DMS53 (cell line): ENCODE data around the gene DCANP1.

ENCODE experiments used
- DNase-seq: peaks from one replicate; lab custom pipeline; 2025; lab: John Stamatoyannopoulos, UW

The DCANP1 gene

DNA sequence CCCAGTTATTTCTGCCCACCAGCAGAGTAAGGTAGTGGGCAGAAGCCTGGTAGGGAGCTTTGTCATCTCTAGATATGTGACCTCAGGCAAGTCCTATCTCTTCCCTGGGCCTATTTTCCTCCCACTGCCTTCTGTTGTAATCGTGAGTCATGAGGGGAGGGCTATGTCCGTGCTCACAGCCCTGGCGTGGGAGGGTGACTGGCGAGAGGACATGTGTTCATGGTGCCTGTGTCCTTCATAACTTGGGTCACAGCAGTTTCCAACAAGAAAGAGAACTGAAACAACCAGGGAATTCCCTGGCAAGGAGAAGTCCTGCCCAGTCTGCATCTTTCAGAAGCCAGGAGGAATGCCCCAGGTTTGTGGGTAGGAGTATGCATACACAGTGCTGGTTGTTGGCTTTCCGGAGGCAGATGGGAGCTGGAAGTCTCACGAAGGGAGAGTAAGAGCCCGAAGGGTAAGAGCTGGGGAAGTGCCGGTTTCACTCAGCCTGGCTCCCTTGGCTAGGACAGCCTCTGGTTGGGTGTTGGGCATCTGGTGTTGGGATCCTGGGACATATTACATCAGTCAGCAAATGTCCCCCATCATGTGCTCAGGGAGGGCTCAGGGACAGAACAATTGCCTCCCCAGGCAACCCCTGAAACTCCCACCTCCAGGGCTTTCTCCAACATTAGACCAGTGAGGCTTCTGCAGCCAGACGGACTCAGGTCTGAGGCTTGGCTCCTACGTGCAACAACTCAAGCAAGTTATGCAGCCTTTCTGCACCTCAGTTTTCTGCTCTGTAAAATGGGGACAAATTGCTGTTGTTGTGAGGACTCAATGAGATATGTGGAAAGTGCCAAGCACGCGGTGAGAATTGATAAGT, 9.3 kb upstream of the DCANP1 start:
- DNase-seq = peak; percentile 9

DNA sequence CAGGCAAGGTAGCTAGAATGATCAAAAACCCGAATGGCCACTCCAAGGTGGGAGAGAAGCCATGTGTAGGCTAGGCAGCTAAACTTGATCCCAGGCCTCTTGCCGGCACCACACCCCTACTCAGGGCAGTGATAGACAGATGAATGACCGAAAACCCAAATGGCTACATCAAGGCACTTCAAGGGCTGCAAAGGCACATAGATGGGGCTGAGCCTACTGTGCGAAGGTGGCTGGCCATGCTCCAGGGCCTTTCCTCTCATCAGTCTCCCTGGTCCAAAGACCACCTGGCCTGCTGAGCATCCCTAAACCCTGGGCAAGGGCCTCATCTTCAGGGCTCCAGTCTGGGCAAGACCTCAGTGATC, 8.7 kb upstream of the DCANP1 start:
- DNase-seq = no peak

DNA sequence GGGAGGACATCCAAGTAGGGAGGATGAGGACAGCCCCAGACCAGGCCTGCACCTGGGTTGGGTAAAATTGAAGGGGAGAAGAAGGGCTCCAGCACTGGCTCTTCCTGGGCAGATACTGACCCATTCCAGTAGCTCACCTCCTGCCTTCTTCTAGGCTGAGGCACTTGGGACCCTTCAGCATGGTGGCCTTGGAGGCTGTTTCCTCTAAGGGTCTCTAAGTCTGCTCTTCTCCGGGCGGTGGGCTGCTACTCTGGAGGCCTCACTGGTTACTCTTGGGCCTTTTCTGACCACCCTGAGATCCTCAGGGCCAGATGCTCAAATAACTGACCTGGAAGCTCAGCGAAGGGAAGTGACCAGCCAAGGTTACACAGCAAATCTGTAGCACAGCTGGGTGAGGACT, 7.8 kb upstream of the DCANP1 start:
- DNase-seq = no peak

DNA sequence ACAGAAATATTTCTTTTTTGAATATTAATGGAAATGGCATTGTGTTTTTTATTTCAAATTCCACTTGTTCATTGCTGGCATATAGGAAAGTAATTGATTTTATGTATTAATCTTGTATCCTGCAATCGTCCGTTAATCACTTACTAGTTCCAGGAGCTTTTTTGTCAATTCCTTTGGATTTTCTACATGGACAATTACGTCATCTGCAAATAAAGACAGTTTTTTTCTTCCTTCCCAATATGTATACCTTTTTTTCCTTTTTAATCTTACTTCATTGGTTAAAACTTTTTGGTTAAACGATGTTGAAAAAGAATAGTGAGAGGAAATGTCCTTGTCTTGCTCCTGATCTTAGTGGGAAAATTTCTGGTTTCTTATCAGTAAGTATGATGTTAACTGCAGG, 6.5 kb upstream of the DCANP1 start:
- no peak for DNase-seq

DNA sequence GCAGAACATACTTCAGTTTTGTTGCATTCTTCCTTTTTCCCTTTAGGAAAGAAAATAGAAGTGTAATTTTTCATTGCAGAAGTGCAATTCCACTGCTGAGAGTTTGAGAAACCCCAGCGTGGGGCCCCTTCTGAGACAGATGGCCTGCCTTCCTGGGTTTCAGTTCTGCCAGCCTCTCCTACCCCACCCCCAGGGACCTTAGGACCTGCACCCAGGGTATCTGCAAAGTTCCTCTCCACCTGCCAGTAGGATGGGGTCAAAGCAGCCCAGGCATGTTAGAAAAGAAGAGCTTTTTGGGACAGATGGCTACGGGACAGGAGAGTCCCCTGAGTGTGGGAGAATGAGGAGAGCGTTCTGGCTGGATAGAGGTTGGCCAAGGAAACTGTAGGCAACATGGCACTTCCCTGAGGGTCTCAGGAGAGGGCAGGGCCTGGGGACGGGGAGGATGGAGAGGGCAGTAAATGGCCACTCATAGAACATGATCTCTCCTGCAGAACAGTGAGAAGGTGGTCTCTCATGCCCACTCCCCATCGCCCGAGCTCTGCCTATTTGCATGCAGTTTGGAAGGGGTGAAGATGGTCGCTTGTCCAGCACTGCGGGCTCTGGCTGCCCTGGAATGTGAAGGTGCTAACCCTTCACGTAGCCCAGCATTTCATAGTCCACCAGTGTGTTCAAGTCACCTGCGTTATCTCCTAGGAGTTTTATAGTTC, 5.3 kb upstream of the DCANP1 start, which contains the start of gene TIFAB:
Gene TIFAB (minus strand): TSS at position 31 of the 710 bp plus-strand sequence. CDS start 2,412 bp downstream, outside the sequence.
- DNase-seq = no peak

DNA sequence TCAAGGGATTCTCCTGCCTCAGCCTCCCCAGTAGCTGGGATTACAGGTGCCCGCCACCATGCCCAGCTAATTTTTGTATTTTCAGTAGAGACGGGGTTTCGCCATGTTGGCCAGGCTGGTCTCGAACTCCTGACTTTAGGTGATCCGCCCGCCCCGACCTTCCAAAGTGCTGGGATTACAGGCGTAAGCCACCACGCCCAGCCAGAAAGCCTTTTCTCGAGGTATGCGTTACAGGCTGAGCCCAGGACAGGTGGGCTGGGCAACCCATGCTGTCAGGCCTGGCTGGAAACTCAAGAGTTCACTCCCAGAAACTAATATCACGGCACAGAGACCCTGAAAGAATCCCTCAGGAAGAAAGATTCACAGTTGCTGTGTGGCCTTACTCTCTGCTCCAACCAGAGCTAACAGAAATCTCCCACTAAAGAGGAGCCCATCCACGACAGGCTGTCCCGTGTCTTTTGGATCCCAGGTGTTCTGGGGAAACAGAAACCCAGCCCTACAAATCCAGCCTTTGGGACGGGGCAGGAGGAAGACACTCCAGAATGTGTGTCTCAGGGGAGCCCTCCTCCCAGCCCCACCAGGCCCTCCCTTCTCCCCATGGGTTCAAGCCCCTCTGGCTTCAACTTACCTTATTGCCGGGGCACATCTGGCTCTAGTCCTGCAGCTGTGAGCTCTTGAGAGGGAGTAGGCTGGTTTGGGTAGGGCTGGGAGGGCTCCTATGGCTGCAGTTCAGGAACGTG, 4.6 kb upstream of the DCANP1 start:
- DNase-seq = no peak

DNA sequence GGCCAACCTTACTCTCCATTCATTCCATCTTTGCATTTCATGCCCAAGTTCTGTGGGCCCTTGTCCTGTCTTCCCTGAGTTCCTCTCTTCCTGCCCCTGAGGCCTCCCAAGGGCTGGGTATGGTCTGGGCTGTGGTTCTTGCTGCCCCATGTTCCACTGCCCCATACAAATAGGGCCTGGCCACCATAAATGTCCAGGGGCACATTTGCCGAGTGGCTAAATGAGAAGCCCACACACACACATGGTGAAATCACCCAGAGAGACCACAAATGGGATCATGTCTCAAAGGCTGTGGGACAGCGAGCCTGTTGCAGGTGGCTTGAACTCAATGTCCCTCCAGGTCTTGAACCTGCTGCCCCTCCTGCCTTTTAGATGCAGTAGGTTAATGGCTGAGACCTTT, 3.8 kb upstream of the DCANP1 start:
- no peak for DNase-seq

DNA sequence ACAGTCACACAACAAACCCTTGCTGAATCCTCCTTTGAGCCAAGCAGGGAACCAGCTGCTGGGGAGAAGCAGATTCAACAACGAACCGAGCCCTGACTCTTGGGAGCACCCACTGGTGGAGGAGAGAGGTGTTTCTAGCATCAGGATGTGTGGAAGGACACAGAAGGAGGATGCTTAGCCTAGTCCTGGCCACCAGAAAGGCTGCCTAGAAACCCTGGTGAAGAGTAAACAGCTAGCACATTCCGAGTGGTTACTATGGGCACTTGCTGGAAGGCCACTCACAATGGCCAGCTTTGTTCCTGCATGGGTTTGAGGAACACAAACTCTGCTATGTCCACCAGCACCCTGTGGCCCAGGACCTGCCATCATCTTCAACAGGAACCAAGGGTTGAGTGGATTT, 3.2 kb upstream of the DCANP1 start:
- peak; percentile 11 for DNase-seq

DNA sequence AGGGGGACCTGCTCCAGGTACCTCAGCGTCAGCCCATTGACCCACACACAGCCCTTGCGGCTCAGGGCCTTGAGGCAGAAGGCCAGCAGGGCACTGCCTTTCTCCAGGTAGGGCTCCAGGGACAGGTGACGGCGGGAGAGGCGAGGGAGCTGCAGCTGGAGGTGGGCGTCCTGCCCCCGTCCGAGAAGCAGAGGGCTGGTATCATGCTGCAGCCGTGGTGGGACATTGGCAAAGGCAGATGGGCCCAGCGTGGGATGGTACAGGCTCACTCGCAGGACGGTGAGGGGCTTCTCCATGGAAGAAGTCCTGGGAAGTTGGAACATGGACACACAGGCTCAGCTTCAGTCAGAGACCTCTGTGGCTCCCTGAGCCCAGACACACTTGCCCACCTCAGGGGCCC, 2.5 kb upstream of the DCANP1 start:
- DNase-seq = no peak

DNA sequence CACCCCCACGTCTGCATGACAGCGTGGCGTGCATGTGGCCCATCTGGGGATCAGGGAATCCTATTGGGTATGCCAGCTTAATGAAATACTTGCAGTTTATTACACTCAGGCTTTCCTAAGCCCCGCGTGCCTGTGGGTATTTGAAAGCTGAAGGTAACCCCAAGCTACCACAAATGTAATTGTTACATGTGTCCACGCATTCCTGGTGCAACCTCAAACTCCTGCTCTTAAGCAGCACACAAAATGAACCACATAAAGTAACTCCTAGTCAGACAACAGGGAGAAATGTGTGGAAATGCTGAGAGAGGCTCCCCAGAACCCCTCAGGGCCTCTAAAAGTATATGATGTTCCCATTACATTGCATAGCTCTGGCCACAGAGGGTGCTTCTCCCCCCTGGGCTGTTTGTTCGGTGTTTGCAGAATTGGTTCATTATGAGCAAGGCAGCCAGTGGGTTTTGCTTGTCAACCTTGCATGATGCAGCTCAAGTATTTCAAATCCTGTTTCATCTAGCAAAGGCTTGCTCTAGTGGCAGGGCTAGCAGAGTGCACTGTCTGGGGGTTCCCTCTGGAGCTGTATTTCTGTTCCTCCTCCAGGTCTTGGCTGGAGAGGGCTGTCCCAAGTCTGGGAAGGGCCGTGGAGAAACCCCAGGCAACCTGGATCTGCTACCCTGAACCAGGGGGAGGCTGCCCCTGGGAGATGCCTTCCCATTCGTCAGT, 1.8 kb upstream of the DCANP1 start:
- no peak for DNase-seq

DNA sequence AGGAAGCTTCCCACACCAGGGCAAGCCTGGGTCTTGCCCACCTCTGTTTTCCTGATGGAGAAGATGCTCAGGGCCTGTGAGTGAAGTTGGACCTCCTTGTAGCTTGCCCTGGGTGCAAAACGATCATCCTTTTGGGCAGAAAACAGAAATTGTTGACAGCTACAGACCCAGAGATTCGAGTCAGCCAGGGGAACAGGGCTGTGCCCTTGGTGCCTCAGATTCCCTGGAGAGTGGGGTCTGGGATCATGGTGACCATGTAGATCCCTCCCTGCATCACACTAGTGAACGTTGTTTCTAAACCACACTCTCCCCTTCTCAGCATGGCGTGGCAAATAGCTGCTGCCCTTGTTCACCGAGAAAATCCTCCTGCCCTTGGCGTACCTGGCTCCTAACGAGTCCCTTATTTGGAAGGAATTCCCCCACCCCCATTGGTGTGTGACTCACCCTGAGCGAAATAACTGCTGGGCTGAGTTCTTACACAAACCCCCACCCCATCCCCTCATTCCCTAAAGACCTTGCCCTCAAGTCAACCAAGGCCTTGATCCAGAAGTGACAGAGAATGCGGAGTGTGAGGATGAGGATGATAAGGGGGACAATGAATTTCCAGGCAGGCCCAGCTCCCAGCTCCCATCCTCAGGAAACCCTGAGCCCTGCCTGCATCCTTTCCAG, 1.1 kb upstream of the DCANP1 start:
- DNase-seq = no peak

DNA sequence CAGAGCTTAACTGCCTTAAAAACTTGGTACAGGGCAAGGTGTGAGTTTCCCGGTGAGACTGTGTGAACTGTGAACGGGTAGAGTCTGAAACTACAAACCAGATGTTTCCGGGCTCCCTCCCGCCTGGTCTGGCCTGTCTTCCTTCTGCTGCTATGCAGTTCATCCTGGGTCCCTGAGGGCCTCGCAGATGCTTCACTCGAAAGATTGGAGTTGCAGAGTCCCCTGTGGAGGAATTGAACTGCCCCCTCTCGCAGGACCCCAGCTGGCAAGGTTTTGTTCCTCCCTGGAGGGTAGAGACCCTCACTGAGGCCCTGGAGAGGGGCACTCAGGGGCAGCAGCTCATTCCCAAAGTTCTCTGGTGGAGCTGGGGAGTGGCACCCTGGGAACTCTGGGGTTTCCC, 533 bp downstream of the DCANP1 start:
- no peak for DNase-seq

DNA sequence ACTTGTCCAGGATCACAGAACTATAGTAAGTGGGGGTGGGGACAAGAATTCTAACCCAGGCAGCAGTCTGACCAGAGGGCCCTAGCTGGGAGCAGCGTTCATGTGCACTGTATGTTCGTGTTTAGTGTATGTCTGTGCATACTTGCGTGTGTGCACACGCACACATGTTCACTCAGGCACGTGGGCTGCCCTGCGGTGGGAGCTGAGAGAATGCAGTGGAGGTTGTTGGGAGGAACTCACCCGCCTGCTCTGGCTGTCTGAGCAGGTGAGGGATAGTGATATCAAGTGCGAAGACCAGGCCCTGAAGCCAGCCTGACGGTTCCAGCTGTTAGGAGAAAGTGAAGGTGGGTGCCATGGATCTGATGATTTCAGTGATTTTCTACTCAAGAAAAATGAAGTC, 942 bp downstream of the DCANP1 start:
- DNase-seq = no peak

DNA sequence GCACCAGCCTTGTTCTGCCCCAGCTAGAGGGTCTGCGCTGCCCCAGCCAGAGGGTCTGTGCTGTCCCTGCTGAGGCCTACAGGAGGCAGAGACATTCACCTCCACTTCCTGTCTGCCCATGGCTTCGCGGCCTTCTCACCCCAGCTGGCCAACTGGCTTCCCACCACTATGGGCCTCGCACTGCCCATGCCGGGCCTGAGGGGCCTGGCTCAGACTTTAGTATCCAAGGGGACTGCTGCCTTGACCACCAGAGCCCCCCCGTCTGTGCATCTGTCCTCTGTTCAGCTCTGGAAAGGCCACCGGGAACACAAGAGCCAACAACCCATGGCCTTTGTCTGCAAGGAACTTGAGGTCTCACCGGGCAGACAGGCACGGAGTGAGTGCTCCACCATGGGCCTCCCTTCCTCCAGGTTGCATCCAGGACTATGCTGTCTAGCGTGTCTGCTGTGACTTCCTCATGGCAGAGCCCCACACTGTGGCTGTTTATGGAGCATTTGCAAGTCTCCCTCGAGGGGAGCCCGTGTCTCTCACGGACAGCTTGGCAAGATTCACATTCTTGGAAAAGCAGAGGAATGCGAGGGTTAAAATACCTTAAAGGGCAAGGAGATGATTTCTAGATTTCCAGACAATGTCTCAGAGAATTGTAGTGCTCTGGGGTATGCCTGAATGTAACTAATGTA, 1.7 kb downstream of the DCANP1 start:
- DNase-seq = no peak

DNA sequence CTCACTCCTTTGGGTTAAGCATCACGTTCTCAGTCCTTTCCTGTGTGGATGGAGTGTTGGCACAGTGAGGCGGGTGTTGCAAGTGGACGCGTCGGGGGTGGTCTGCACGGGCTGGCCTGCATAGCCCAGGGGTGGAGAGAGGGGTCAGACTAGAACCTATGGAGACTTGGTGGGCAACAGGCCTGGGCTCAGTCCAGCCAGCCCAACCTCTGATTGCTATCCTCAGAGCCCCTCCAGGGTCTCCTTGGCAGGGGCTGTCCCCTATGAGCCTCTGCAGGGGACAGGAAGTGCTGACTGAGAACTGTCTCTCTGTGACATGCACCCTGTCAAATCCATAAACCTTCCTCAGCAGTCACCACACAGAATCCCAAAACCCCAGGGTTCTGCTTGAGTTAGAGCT, 2.3 kb downstream of the DCANP1 start:
- no peak for DNase-seq

DNA sequence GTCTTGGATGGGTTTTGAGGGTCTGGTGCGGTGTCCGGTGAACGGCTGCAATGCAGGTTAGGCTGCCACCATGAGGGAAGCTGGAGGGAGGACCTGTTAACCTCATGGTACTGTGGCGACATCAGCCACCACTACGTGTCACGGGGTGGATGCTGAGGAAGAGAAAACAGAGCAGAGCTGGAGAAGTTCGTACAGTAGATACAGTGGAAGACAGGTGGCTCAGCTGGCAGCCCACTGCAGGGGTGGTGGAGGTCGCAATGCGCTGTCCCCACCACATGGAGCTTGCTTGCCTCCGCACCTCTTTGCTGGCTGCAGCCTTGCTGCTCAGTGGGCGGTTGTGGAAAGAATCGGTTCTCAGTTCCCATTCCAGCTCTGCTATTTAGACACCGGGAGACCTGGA, 2.8 kb downstream of the DCANP1 start:
- DNase-seq = no peak

DNA sequence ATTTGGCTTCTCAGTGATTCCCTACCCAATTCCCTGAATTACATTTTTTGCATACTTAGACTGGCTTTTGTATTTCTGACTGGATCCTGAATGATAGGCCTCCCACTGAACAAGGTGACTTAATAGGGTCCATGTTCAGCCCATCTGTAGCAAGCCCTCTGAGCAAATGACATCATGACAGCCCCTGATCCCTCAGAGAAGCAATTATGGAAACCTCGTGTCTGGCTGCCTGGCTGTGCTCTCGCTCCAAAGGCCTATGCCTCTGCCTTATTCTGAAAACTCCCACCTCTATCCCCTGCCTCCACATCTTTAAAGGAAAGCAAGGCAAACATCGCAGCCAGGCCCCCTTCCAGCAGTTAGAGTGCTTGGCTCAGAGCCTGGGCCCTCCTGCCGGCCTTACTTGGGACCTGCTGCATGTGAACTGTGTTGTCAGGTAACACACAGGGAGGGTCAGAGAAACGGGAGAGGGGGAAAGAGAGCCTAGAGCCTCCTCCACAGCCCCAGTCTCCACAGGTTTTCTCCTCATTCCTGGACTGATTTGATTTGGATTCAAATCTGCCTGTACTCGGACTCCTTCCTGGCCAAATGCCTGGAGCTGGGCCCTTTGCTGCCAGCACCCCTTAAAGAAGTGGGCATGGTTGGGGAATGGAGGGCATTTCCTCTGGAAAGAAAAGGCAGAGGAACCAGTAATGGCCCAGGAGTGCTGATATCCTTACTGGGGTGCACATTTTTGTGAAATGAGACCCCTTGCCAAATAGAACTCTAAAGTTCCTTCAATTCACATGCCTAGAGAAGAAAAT, 3.8 kb downstream of the DCANP1 start:
- DNase-seq = no peak

DNA sequence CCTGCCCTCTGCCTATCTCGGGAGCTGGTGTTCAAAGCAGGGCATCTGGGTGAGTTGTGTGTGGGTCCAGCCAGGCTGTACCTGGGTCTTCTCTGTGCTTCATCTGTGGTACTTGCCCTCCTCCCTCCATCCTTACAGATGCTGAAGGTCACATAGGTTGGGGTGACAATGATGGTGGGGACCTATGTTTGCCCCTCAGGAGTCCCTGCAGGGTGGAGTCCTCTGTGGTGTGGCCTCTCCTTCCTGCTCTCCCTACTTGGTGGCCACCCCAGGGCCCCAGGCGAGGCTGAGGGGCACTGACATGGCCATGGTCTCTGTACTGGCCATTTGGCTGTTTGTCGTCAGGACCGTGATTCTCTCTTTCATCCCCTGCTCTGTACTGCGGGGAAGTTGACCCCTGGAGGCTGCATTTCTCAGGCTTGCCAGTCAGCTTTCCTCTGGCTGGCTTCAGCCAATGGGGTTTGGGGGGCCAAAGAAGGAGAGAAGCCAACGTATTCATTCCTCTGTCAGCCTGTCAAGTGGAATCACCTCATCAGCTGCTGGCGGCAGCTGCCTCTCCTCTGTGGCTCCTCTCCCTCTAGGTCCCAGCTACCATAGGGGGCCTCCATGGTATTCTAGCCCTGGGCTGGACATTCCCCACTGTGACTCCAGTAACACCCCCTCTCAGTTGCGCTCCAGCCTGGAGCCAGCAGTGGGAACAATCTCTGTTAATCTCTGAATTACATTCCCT, 4.6 kb downstream of the DCANP1 start:
- DNase-seq = no peak

DNA sequence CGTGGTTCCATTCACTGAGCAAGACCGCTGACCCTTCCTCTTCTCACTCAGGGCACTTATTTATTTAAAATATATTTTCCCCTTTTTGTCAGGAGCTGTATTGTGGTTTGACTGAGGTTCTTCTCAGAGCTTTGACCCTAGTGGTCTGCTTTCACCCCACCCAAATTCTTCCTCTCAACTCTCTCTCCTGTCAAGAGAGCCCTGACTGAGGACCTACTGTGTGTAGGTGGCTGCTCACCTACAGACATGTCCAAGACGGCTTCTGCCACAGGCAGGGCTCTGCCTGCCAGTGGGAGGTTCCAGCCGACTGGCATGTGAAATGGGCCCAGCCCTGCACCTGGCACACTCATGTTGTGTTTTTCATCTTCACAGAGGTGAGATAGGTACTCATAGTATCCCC, 5.2 kb downstream of the DCANP1 start:
- DNase-seq = no peak
